Keratinocyte (primary cell): ENCODE data around the gene TPRG1L.

Experiments used
- EZH2 ChIP-seq: IDR thresholded peaks from one replicate; pipeline ENCODE4 v1.6.1; 2012; ENCODE audit warnings: inconsistent platforms, mild to moderate bottlenecking, low read length, moderate library complexity
- TF ChIP-seq, protein P1 (sequence below), 3 experiments: IDR thresholded peaks in 1 of 3; conservative IDR thresholded peaks in 1 of 3; optimal IDR thresholded peaks in 1 of 3; 2 replicates in 2 of 3; 3 replicates in 1 of 3; pipeline versions ENCODE3 to v1.5.1; 2011; ENCODE audit warnings: low read length in 3 of 3, mild to moderate bottlenecking in 3 of 3, moderate library complexity in 2 of 3, control low read depth in 1 of 3, inconsistent platforms in 1 of 3; ENCODE audit not compliant: insufficient read depth in 2 of 3; ENCODE audit errors: extremely low read depth in 1 of 3

- no peak for TF ChIP-seq EZH2
- TF ChIP-seq, protein P1, sequence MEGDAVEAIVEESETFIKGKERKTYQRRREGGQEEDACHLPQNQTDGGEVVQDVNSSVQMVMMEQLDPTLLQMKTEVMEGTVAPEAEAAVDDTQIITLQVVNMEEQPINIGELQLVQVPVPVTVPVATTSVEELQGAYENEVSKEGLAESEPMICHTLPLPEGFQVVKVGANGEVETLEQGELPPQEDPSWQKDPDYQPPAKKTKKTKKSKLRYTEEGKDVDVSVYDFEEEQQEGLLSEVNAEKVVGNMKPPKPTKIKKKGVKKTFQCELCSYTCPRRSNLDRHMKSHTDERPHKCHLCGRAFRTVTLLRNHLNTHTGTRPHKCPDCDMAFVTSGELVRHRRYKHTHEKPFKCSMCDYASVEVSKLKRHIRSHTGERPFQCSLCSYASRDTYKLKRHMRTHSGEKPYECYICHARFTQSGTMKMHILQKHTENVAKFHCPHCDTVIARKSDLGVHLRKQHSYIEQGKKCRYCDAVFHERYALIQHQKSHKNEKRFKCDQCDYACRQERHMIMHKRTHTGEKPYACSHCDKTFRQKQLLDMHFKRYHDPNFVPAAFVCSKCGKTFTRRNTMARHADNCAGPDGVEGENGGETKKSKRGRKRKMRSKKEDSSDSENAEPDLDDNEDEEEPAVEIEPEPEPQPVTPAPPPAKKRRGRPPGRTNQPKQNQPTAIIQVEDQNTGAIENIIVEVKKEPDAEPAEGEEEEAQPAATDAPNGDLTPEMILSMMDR (optimal IDR thresholded peaks at IDR 0.05 in 1 of 3, IDR thresholded peaks at IDR 0.05 in 1 of 3, conservative IDR thresholded peaks at IDR 0.05 in 1 of 3; ENCODE audit: extremely low read depth in 1 of 3, insufficient read depth in 2 of 3, low read length in 3 of 3) = no peak
These were observed 8.0 kb upstream of the TPRG1L start for GRCh38 chr1:3616861-3617260.
